HEK293 (cell line): Measurements from ENCODE around the gene SOX13.

ENCODE experiments used
- AEBP2 ChIP-seq: fragments of 450-650 bp; formaldehyde crosslinking; IDR thresholded peaks from 2 replicates; pipeline ENCODE4 v1.5.1; 2016; ENCODE audit warnings: missing biosample characterization, missing genetic modification characterization, borderline replicate concordance
- ELK4 ChIP-seq: IDR thresholded peaks from 2 replicates; pipeline ENCODE4 v1.6.1; 2011; ENCODE audit warnings: mild to moderate bottlenecking, low read depth, low read length, borderline replicate concordance
- GLI4 ChIP-seq: fragments of 450-650 bp; formaldehyde crosslinking; IDR thresholded peaks from 2 replicates; pipeline ENCODE4 v1.5.1; 2016; ENCODE audit warnings: missing biosample characterization, missing genetic modification characterization
- HIC1 ChIP-seq: fragments of 450-650 bp; formaldehyde crosslinking; IDR thresholded peaks from 2 replicates; pipeline ENCODE4 v1.5.1; 2016; ENCODE audit warnings: missing biosample characterization, missing genetic modification characterization
- INSM2 ChIP-seq: fragments of 450-650 bp; formaldehyde crosslinking; IDR thresholded peaks from 2 replicates; pipeline ENCODE4 v1.5.1; 2016; ENCODE audit warnings: missing biosample characterization, missing genetic modification characterization
- SCRT2 ChIP-seq: fragments of 450-650 bp; formaldehyde crosslinking; IDR thresholded peaks from 2 replicates; pipeline ENCODE4 v1.5.1; 2016; ENCODE audit warnings: missing biosample characterization, missing genetic modification characterization
- SETDB1 ChIP-seq: IDR thresholded peaks from one replicate; pipeline ENCODE4 v1.6.1; 2017; ENCODE audit warnings: mild to moderate bottlenecking, low read length, moderate library complexity, mixed read lengths; ENCODE audit not compliant: insufficient read length
- WT1 ChIP-seq: fragments of 450-650 bp; formaldehyde crosslinking; IDR thresholded peaks from 2 replicates; pipeline ENCODE4 v1.5.1; 2016; ENCODE audit warnings: missing biosample characterization, missing genetic modification characterization
- ZBTB8A ChIP-seq: fragments of 450-650 bp; formaldehyde crosslinking; IDR thresholded peaks from 2 replicates; pipeline ENCODE4 v1.5.1; 2016; ENCODE audit warnings: missing biosample characterization, missing genetic modification characterization
- ZNF114 ChIP-seq: fragments of 450-650 bp; formaldehyde crosslinking; IDR thresholded peaks from 2 replicates; pipeline ENCODE4 v1.5.0; 2017; ENCODE audit warnings: missing biosample characterization, missing genetic modification characterization
- ZNF121 ChIP-seq: fragments of 450-650 bp; formaldehyde crosslinking; IDR thresholded peaks from 2 replicates; pipeline ENCODE4 v1.5.1; 2016; ENCODE audit warnings: missing biosample characterization, missing genetic modification characterization
- ZNF175 ChIP-seq: fragments of 450-650 bp; formaldehyde crosslinking; IDR thresholded peaks from 2 replicates; pipeline ENCODE4 v1.5.1; 2016; ENCODE audit warnings: missing biosample characterization, missing genetic modification characterization
- ZNF202 ChIP-seq: fragments of 450-650 bp; formaldehyde crosslinking; IDR thresholded peaks from 2 replicates; pipeline ENCODE4 v1.5.1; 2016; ENCODE audit warnings: missing biosample characterization, missing genetic modification characterization, borderline replicate concordance
- ZNF214 ChIP-seq: fragments of 450-650 bp; formaldehyde crosslinking; IDR thresholded peaks from 2 replicates; pipeline ENCODE4 v1.5.1; 2017; ENCODE audit warnings: missing biosample characterization, mild to moderate bottlenecking, missing genetic modification characterization, borderline replicate concordance
- ZNF23 ChIP-seq: fragments of 450-650 bp; formaldehyde crosslinking; IDR thresholded peaks from 2 replicates; pipeline ENCODE4 v1.5.1; 2016; ENCODE audit warnings: missing biosample characterization, missing genetic modification characterization, borderline replicate concordance
- ZNF24 ChIP-seq: fragments of 450-650 bp; formaldehyde crosslinking; IDR thresholded peaks from 2 replicates; pipeline ENCODE4 v1.5.1; 2016; ENCODE audit warnings: missing biosample characterization, missing genetic modification characterization
- ZNF324 ChIP-seq: fragments of 450-650 bp; formaldehyde crosslinking; IDR thresholded peaks from 2 replicates; pipeline ENCODE4 v1.5.1; 2016; ENCODE audit warnings: missing biosample characterization, missing genetic modification characterization
- ZNF366 ChIP-seq: fragments of 450-650 bp; formaldehyde crosslinking; conservative IDR thresholded peaks from 2 replicates; pipeline ENCODE4 v1.5.1; 2016; ENCODE audit warnings: missing biosample characterization, missing genetic modification characterization
- ZNF394 ChIP-seq: fragments of 450-650 bp; formaldehyde crosslinking; IDR thresholded peaks from 2 replicates; pipeline ENCODE4 v1.5.1; 2016; ENCODE audit warnings: missing biosample characterization, missing genetic modification characterization, mild to moderate bottlenecking, moderate library complexity, borderline replicate concordance
- ZNF404 ChIP-seq: fragments of 450-650 bp; formaldehyde crosslinking; IDR thresholded peaks from 2 replicates; pipeline ENCODE4 v1.5.1; 2017; ENCODE audit warnings: missing biosample characterization, missing genetic modification characterization
- ZNF513 ChIP-seq: fragments of 450-650 bp; IDR thresholded peaks from 2 replicates; pipeline ENCODE4 v1.5.1; 2018; ENCODE audit warnings: missing biosample characterization, missing genetic modification characterization
- ZNF514 ChIP-seq: fragments of 450-650 bp; formaldehyde crosslinking; IDR thresholded peaks from 2 replicates; pipeline ENCODE4 v1.5.1; 2016; ENCODE audit warnings: missing biosample characterization, missing genetic modification characterization
- ZNF580 ChIP-seq: fragments of 450-650 bp; formaldehyde crosslinking; IDR thresholded peaks from 2 replicates; pipeline ENCODE4 v1.5.1; 2016; ENCODE audit warnings: missing biosample characterization, missing genetic modification characterization
- ZNF585B ChIP-seq: fragments of 450-650 bp; formaldehyde crosslinking; IDR thresholded peaks from 2 replicates; pipeline ENCODE4 v1.5.1; 2016; ENCODE audit warnings: missing biosample characterization, missing genetic modification characterization
- ZNF596 ChIP-seq: fragments of 450-650 bp; IDR thresholded peaks from 2 replicates; pipeline ENCODE4 v1.5.0; 2018; ENCODE audit warnings: missing biosample characterization, mild to moderate bottlenecking, missing genetic modification characterization, moderate library complexity
- ZNF654 ChIP-seq: fragments of 450-650 bp; formaldehyde crosslinking; IDR thresholded peaks from 2 replicates; pipeline ENCODE4 v1.5.1; 2016; ENCODE audit warnings: low read depth, missing biosample characterization, missing genetic modification characterization
- ZNF701 ChIP-seq: fragments of 450-650 bp; formaldehyde crosslinking; IDR thresholded peaks from 2 replicates; pipeline ENCODE4 v1.5.1; 2016; ENCODE audit warnings: missing biosample characterization, missing genetic modification characterization
- ZNF747 ChIP-seq: fragments of 450-650 bp; formaldehyde crosslinking; IDR thresholded peaks from 2 replicates; pipeline ENCODE4 v1.5.1; 2016; ENCODE audit warnings: missing biosample characterization, missing genetic modification characterization
- ZNF777 ChIP-seq: fragments of 450-650 bp; formaldehyde crosslinking; IDR thresholded peaks from 2 replicates; pipeline ENCODE4 v1.5.1; 2017; ENCODE audit warnings: missing biosample characterization, missing genetic modification characterization, borderline replicate concordance
- ZSCAN30 ChIP-seq: fragments of 450-650 bp; IDR thresholded peaks from 2 replicates; pipeline ENCODE4 v1.5.1; 2018; ENCODE audit warnings: missing biosample characterization, mild to moderate bottlenecking, missing genetic modification characterization, moderate library complexity
- ZXDB ChIP-seq: fragments of 450-650 bp; formaldehyde crosslinking; IDR thresholded peaks from 2 replicates; pipeline ENCODE4 v1.5.1; 2016; ENCODE audit warnings: missing biosample characterization, missing genetic modification characterization

The SOX13 gene

GRCh38 chr1:204072931-204073836 is at the start of gene SOX13 (continued):
- TF ChIP-seq ELK4 (no peak), ZNF121 (tag by site-specific recombination) (no peak), ZNF596 (peak; percentile 42; the same call in 1 of the 2 replicates), ZNF514 (tag by site-specific recombination) (no peak), WT1 (peak; percentile 65), ZNF214 (tag by site-specific recombination) (no peak), ZNF202 (no peak), ZXDB (tag by site-specific recombination) (peak; percentile 52; the same call in 1 of the 2 replicates), ZNF654 (tag by site-specific recombination) (no peak), ZBTB8A (tag by site-specific recombination) (peak; percentile 35; the same call in 1 of the 2 replicates), ZNF394 (tag by site-specific recombination) (no peak), HIC1 (no peak), ZNF585B (tag by site-specific recombination) (no peak), AEBP2 (tag by site-specific recombination) (no peak), GLI4 (tag by site-specific recombination) (no peak), ZNF366 (tag by site-specific recombination) (peak; percentile 69), ZNF23 (tag by site-specific recombination) (no peak), ZNF114 (tag by site-specific recombination) (no peak), ZNF24 (tag by site-specific recombination) (no peak), ZSCAN30 (tag by site-specific recombination) (no peak), SCRT2 (tag by site-specific recombination) (no peak), ZNF777 (tag by site-specific recombination) (no peak), ZNF404 (tag by site-specific recombination) (no peak), ZNF580 (tag by site-specific recombination) (no peak), ZNF747 (no peak), SETDB1 (no peak), ZNF701 (tag by site-specific recombination) (no peak), ZNF324 (tag by site-specific recombination) (no peak), INSM2 (tag by site-specific recombination) (no peak), ZNF513 (tag by site-specific recombination) (no peak), ZNF175 (tag by site-specific recombination) (no peak)
